Body of pancreas (tissue), 4 donors: ENCODE data around the gene AGAP1. TPM values are rescaled to one million over a fixed set of nuclear protein-coding genes. Genes with fewer than 3 reads are reported as not detected.

Experiments
- ATAC-seq: fragments of 150-250 bp; one replicate; pipeline ENCODE4 v1.9.1; 2016
- DNase-seq, 4 donors: peaks; one replicate each; pipeline ENCODE4 v3.0.0-alpha.2; 2019
- H3K27ac ChIP-seq, 4 donors: fragments of 200-600 bp; sonication (generic); 1 replicate in 3 of 4; 2 replicates in 1 of 4; pipeline versions ENCODE4 v1.5.1 to v1.6.1; 2016 to 2019; ENCODE audit warnings: mild to moderate bottlenecking in 1 of 4, mixed read lengths in 1 of 4, moderate library complexity in 1 of 4
- H3K27me3 ChIP-seq, 2 donors: fragments of 200-600 bp; sonication (generic); one replicate each; pipeline ENCODE4 v1.6.0; 2016; ENCODE audit warnings: mild to moderate bottlenecking in 1 of 2
- H3K36me3 ChIP-seq, 2 donors: fragments of 200-600 bp; sonication (generic); replicated peaks in 1 of 2; 2 replicates each; pipeline ENCODE4 v1.5.1; 2016; ENCODE audit warnings: low read depth in 2 of 2; ENCODE audit not compliant: insufficient read depth in 1 of 2
- H3K4me1 ChIP-seq: fragments of 200-600 bp; sonication (generic); one replicate; pipeline ENCODE4 v1.6.0; 2016
- H3K4me3 ChIP-seq, 2 donors: fragments of 200-600 bp; sonication (generic); 1 replicate in 1 of 2; 2 replicates in 1 of 2; pipeline ENCODE4 v1.5.1; 2016 to 2019
- H3K9me3 ChIP-seq, 3 donors: fragments of 200-600 bp; sonication (generic); 1 replicate in 2 of 3; 2 replicates in 1 of 3; pipeline ENCODE4 v1.5.1; 2016
- POLR2A ChIP-seq, 3 donors: fragments of 450-650 bp; IDR thresholded peaks; one replicate each; pipeline ENCODE4 v1.6.1; 2016; ENCODE audit warnings: antibody characterized with exemption in 3 of 3, mild to moderate bottlenecking in 2 of 3
- WGBS, 2 donors: methylation state at CpG; one replicate each; pipeline ENCODE4 v1.1.5; 2017; 5-methylcytosine and 5-hydroxymethylcytosine counted together
- intact Hi-C: fragments of 100-400 bp; cut with DNase I; formaldehyde crosslinking; loops from one replicate; pipeline ENCODE4 v1.15.1; 2023
- total RNA-seq, 2 donors: library from RNA; depleted of rRNA; stranded (reverse); fragments of >200 nt; gene quantifications; one replicate each; pipeline ENCODE4 v1.1.0, GENCODE V29; 2016
- TF ChIP-seq, protein P1 (sequence below), 7 experiments: fragments of 450-650 bp in 4 of 7; fragments of 200-600 bp in 3 of 7; sonication (generic) in 3 of 7; IDR thresholded peaks; one replicate each; pipeline ENCODE4 v1.5.1; 2016 to 2019; ENCODE audit warnings: antibody characterized with exemption in 7 of 7

Gene AGAP1
- total RNA-seq, 2 donors from 2014 or later: 21.3 to 32.6 TPM

DNA sequence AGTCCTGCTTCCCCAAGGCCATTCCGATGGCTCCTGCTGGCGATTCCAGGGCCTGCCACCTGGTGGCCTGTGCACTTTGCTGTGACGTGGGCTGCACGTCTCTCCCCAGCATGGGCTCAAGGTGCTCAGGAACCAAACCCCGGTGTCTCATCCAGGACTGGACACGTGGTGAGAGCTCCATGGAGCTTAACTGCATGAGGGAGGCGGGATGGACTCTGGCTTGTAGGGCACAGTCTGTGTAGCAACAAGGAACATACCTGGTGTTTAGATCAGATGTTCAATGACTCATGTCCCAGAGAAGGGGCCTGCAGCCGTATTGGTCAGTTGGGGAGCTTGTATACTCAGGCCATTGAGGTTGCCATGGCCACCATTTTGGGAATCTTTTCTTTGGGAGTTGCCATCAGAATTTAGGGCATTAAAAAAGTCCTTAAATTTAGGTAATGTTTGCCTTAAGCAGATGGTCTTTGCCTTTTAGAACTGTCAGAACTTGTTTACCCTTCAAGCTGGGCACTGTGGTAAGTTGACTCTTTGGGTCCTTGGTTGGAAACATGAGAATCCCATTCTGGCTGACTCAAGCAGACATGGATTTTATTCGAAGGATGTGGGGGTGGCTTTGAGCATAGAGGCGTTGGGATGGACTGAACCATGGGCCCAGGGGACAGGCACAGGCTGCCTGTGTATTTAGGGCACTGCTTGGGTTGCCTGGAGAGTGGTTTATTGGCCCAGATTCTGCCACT is 21.0 kb downstream of the AGAP1 start:
- H3K9me3 ChIP-seq: no peaks in the 10 kb centered on the region
- TF ChIP-seq POLR2A (IDR thresholded peaks at IDR 0.05): no peak
- TF ChIP-seq, protein P1, sequence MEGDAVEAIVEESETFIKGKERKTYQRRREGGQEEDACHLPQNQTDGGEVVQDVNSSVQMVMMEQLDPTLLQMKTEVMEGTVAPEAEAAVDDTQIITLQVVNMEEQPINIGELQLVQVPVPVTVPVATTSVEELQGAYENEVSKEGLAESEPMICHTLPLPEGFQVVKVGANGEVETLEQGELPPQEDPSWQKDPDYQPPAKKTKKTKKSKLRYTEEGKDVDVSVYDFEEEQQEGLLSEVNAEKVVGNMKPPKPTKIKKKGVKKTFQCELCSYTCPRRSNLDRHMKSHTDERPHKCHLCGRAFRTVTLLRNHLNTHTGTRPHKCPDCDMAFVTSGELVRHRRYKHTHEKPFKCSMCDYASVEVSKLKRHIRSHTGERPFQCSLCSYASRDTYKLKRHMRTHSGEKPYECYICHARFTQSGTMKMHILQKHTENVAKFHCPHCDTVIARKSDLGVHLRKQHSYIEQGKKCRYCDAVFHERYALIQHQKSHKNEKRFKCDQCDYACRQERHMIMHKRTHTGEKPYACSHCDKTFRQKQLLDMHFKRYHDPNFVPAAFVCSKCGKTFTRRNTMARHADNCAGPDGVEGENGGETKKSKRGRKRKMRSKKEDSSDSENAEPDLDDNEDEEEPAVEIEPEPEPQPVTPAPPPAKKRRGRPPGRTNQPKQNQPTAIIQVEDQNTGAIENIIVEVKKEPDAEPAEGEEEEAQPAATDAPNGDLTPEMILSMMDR (IDR thresholded peaks at IDR 0.05): peak in 3 of 7 experiments; percentile 2 to 18 (median 6)
- H3K27me3 ChIP-seq: no peaks in the 10 kb centered on the region
- H3K4me3 ChIP-seq: no peak overlapping the region
- ATAC-seq (no peak), DNase-seq (no peak)
- intact Hi-C loops: no loop called here
- no peaks in the 10 kb centered on the region for H3K36me3 ChIP-seq
- 89 to 93% methylated on average over 2 to 10 of the region's 10 CpGs for WGBS, 2 donors
- no peak overlapping the region for H3K27ac ChIP-seq
- peaks cover 48% of the 10 kb centered on the region for H3K4me1 ChIP-seq

DNA sequence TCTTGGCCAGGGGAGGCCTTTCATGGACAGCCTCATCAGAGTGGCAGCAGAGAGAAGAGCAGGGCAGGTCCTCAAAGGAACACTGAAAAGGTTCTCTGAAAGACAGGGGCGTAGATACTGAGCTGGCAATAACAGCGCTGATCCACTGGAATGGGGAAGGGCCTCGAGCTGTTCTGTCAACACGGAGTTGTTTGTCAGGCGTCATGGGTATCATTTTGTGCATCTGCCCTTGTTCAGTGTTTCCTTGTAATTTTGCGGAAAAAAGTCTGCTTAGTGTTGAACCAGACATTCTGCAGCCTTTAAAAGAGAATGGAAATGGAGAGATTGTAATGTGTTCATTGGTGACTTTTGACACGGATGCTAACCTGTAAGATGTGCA is 21.5 kb downstream of the AGAP1 start:
- peaks cover 45% of the 10 kb centered on the region for H3K4me1 ChIP-seq
- DNase-seq (no peak), ATAC-seq (no peak)
- intact Hi-C loops: no loop called here
- TF ChIP-seq POLR2A (IDR thresholded peaks at IDR 0.05): no peak
- TF ChIP-seq, protein P1 (IDR thresholded peaks at IDR 0.05): no peak
- no peaks in the 10 kb centered on the region for H3K9me3 ChIP-seq
- H3K27ac ChIP-seq: no peak overlapping the region
- 87 to 91% methylated on average over 7 of the region's 7 CpGs for WGBS, 2 donors
- no peaks in the 10 kb centered on the region for H3K36me3 ChIP-seq
- no peaks in the 10 kb centered on the region for H3K27me3 ChIP-seq
- H3K4me3 ChIP-seq: no peak overlapping the region

DNA sequence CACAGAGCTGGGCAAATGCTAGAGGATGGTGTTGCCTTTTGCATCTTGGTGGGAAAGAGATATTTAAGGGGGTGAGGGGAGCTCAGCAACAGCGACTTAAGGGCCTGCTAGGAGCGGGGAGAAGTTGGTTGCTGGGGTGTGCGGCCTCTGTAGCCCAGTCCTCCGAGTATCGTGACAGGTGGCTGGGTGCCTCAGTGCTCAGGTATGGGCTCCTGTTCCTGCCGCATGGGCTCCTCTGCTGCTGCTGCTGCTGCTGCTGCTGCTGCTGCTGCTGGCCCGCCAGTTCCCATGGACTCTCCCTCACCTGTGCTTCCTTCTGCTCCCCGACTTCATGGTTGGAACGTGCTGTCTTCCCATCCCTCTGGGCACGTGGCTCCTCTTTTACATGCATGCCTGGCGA is 22.0 kb downstream of the AGAP1 start:
- H3K27me3 ChIP-seq: no peaks in the 10 kb centered on the region
- H3K36me3 ChIP-seq: no peaks in the 10 kb centered on the region
- ATAC-seq (no peak), DNase-seq (no peak)
- intact Hi-C loops: no loop called here
- no peak overlapping the region for H3K4me3 ChIP-seq
- WGBS, 2 donors: 89 to 97% methylated on average over 11 of the region's 11 CpGs
- no peak overlapping the region for H3K27ac ChIP-seq
- no peaks in the 10 kb centered on the region for H3K9me3 ChIP-seq
- TF ChIP-seq POLR2A (IDR thresholded peaks at IDR 0.05): no peak
- TF ChIP-seq, protein P1 (IDR thresholded peaks at IDR 0.05): no peak
- H3K4me1 ChIP-seq: peaks cover 41% of the 10 kb centered on the region

DNA sequence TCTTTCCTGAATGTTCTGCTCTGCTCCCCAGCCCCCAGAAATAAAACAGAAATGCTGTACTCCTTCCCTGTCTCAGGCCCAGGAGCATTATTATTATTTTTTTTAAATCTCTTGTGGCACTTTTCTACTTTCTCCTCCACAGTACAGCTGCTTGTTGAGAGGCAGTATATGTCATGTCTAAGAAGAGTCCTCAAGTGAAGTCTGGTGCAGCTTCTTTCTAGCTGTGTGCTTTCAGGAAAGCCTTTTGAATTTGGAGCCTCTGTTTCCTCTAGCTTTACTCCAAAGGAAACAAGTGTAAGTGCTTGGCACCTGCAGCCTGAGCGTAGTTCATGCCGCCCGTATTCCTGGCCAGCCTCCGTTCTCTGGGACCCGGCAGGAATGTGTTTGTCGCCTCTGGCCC is 22.4 kb downstream of the AGAP1 start:
- Histone ChIP-seq H3K9me3 (no peaks in the 10 kb centered on the region), H3K4me3 (no peak overlapping the region), H3K36me3 (no peaks in the 10 kb centered on the region), H3K27ac (no peak overlapping the region), H3K4me1 (peaks cover 36% of the 10 kb centered on the region), H3K27me3 (no peaks in the 10 kb centered on the region)
- no peak for TF ChIP-seq POLR2A (IDR thresholded peaks at IDR 0.05)
- TF ChIP-seq, protein P1 (IDR thresholded peaks at IDR 0.05): no peak
- DNase-seq (no peak), ATAC-seq (no peak)
- intact Hi-C loops: no loop called here
- WGBS, 2 donors: 97 to 100% methylated on average over 3 to 6 of the region's 6 CpGs
